ENCODE data around the gene NRIP1.

DNA sequence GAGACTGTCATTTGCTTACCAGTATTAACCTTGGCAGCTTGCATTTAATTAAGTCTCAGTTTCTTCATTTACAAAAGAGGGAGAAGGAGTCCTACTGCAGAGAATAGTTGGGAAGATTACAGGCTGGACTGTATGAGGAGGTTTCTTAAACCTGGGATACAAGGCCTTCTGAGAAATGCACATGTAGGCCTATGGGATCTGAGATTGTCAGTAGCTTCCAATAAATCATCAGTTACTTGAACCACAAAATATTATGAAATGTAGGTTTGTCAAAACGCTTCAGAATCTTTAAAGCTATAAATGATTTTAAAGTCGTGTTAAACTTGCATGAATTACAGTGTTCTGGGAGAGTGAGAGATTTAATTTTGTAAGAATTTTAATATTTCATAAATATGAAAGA lies 69.6 kb downstream of the NRIP1 start:
- TF ChIP-seq ELF1 (IDR thresholded peaks at IDR 0.05; ENCODE audit: borderline replicate concordance, low read depth) = no peak
- no peak for TF ChIP-seq POLR2AphosphoS5 (IDR thresholded peaks at IDR 0.05; ENCODE audit: low read depth, low read length)
- no peak for TF ChIP-seq SIN3A (IDR thresholded peaks at IDR 0.05; ENCODE audit: low read depth)
- TF ChIP-seq EZH2 (IDR thresholded peaks at IDR 0.05) = no peak
- TF ChIP-seq, protein P1, sequence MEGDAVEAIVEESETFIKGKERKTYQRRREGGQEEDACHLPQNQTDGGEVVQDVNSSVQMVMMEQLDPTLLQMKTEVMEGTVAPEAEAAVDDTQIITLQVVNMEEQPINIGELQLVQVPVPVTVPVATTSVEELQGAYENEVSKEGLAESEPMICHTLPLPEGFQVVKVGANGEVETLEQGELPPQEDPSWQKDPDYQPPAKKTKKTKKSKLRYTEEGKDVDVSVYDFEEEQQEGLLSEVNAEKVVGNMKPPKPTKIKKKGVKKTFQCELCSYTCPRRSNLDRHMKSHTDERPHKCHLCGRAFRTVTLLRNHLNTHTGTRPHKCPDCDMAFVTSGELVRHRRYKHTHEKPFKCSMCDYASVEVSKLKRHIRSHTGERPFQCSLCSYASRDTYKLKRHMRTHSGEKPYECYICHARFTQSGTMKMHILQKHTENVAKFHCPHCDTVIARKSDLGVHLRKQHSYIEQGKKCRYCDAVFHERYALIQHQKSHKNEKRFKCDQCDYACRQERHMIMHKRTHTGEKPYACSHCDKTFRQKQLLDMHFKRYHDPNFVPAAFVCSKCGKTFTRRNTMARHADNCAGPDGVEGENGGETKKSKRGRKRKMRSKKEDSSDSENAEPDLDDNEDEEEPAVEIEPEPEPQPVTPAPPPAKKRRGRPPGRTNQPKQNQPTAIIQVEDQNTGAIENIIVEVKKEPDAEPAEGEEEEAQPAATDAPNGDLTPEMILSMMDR (IDR thresholded peaks at IDR 0.05 in 2 of 3, conservative IDR thresholded peaks at IDR 0.05 in 1 of 3; ENCODE audit: borderline replicate concordance in 1 of 3, insufficient read depth in 1 of 3, low read depth in 2 of 3, low read length in 2 of 3) = no peak
- TF ChIP-seq SP1 (IDR thresholded peaks at IDR 0.05; ENCODE audit: low read depth) = no peak
- TF ChIP-seq MAX (IDR thresholded peaks at IDR 0.05) = no peak
- TF ChIP-seq POLR2A (IDR thresholded peaks at IDR 0.05; ENCODE audit: borderline replicate concordance, extremely low read depth, insufficient read depth, insufficient read length) = no peak
- no peak for TF ChIP-seq TCF7L2 (IDR thresholded peaks at IDR 0.05; ENCODE audit: borderline replicate concordance, extremely low read depth, insufficient read depth, insufficient read length)
- TF ChIP-seq EZH2phosphoT487 (IDR thresholded peaks at IDR 0.05; ENCODE audit: borderline replicate concordance) = no peak
- no peak for TF ChIP-seq JUND (IDR thresholded peaks at IDR 0.05)
- TF ChIP-seq ZFX (IDR thresholded peaks at IDR 0.05) = no peak
- TF ChIP-seq FOSL1 (IDR thresholded peaks at IDR 0.05; ENCODE audit: low read depth) = no peak
- TF ChIP-seq, protein P2, sequence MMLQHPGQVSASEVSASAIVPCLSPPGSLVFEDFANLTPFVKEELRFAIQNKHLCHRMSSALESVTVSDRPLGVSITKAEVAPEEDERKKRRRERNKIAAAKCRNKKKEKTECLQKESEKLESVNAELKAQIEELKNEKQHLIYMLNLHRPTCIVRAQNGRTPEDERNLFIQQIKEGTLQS (IDR thresholded peaks at IDR 0.05) = no peak

Data from HCT116 (cell line).